Head of caudate nucleus (tissue), 42 donors: ENCODE results near the gene IL20RB.
"Not testable (repeated sequence)": the region's sequence is repeated elsewhere in the genome, so short reads cannot be mapped to it uniquely, and the experiment has no call there.

Source experiments
- DNase-seq, 42 donors: peaks; one replicate each; pipeline versions ENCODE4 v3.0.0 to v3.0.0-alpha.2; 2020 to 2021; ENCODE audit warnings: mixed read lengths in 7 of 42
- intact Hi-C: fragments of 100-400 bp; cut with DNase I; formaldehyde crosslinking; loops from one replicate; pipeline ENCODE4 v1.15.0; 2022

Gene IL20RB

DNA sequence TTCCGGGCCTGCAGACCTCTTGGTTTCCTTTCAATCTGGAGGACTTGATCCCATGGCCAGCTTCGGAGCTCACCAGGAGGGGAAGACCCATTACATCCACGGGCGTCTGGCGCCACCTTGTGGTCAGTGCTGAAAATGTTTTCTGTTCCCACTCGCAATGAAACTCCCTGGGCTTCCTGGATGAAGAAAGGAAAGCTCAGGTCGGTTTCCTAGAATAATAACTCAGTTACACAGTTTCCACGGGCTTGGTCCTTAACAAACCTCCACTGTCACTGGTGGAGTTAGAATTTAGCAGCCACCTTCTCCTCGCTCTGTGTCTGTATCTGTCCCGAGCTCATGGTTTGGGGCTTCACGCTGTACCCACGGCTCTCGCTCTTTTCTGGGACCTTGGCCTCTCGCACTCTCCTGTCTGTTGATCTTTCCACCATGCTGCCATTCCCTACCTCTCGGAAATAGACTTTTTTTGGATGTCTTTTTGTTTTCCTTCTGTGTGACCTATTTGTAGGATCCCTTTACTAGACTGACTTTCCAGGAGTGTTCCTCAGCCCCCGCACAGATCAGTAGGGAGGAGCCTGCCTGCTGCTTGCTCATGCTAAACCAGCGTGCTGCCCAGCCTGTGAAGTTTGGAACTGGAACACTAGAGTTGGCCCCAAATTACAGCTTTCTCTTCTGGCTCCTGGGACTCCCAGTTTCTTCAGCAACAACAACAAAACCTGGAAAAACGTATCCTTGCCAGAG is 56.3 kb downstream of the IL20RB start:
- peak; percentile 74 to 98 (median 94) for DNase-seq
- intact Hi-C loops = loop anchor here (2.0 to 10.0 kb wide), 3 partner anchors 261 to 942 kb away; partner anchors contain the start of gene STAG1

DNA sequence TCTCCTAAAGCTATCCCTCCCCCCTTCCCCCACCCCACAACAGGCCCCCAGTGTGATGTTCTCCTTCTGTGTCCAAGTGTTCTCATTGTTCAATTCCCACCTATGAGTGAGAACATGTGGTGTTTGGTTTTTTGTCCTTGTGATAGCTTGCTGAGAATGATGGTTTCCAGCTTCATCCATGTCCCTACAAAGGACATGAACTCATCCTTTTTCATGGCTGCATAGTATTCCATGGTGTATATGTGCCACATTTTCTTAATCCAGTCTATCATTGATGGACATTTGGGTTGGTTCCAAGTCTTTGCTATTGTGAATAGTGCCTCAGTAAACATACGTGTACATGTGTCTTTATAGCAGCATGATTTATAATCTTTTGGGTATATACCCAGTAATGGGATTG is 59.5 kb downstream of the IL20RB start:
- not testable (repeated sequence) for DNase-seq
- intact Hi-C loops = loop anchor here (10.0 kb wide), 1 partner anchor 473 kb away; no protein-coding TSS in a partner anchor

DNA sequence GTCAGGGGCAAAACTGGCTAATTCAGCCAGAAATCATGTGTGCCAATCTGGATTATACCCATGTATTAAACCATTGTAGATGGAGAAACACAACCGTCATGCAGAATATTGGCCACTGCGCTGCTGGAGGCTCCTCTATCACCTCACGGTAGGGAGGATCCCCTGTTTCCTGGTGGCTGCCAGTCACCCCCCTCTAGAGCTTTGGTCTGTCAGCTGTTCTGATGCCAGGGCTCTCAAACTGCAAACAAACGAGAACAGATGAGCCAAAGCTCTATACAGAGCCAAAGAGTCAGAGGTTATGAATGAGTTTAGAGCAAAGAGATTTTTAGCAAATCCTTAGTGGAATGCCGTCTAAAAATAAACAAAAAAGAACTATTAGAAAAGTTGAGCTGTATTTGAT is 62.5 kb downstream of the IL20RB start:
- no peak for DNase-seq

GRCh38 chr3:137020888-137021287 is 63.1 kb downstream of the IL20RB start:
- intact Hi-C loops = no loop called here
- no peak for DNase-seq

More for the DNA sequence above, 62.5 kb downstream of the IL20RB start:
- intact Hi-C loops = no loop called here

- intact Hi-C loops = no loop called here
- no peak for DNase-seq
Measured at GRCh38 chr3:137024348-137024747, 66.6 kb downstream of the IL20RB start.

GRCh38 chr3:137026701-137027100 is 68.9 kb downstream of the IL20RB start:
- intact Hi-C loops = no loop called here

GRCh38 chr3:137032465-137033120 is 74.8 kb downstream of the IL20RB start:
- DNase-seq = peak; percentile 55 to 98 (median 92)
- intact Hi-C loops = no loop called here

More at GRCh38 chr3:137026701-137027100, 68.9 kb downstream of the IL20RB start:
- DNase-seq = no peak

DNA sequence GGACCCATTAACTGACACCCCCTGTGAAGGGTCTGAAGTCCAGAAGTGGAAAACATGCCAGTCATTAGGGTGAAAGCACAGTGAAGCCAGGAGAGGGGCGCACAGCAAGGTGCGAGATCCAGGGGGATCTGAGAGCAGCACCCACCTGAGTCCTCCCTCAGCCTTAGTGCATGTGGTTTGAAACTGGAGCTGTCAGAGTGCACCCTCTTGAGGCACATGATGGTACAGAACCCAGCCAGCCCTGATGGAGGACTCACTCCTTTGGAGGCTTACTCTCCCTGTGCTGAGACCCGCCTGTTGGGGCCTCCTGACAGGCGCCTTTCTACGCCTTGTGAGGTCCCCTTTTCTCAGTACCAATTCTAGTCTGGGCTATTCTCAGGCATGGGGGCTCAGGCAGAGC is 77.8 kb downstream of the IL20RB start:
- no peak for DNase-seq
- intact Hi-C loops = no loop called here

DNA sequence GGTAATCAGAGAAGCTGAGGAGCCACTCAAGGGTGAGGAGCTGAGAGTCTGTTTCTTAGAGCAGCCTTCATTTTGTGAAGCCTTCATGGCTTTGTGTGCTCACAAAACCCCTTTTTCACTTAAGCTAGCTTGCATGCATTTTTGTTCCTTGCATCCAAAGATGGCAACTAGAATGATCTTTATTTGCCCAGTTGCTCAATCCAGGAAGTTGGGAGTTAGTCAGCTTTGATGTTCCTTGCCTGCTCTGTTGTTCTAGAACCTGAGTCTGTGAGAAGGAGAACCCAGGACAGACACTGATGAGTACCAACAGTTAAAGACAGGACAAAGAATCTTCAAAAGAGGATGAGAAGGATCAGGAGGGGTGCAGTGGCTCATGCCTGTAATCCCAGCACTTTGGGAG is 81.8 kb downstream of the IL20RB start:
- no peak for DNase-seq
- intact Hi-C loops = no loop called here

DNA sequence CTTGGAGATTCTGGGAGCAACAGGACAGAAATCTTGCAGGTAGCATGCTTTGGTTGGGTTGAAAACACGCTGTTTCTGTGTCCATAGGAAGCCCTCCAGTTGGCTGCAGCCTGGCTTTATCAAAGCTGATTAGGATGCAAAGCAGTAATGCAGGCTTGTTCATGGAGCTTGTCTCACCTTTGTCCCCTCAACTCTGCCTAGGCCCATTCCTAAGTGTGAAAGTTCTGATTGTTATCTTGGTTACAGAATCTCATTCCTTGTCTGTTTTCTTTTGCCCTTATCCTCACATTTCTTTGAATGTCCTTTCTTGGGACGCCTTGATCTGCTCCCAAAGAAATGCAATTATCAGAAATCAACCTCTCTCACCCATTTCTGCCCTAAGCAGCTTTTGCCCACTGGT is 83.5 kb downstream of the IL20RB start:
- no peak for DNase-seq
- intact Hi-C loops = no loop called here

- DNase-seq = no peak
- intact Hi-C loops = no loop called here
Measured at GRCh38 chr3:137041686-137042085, 83.9 kb downstream of the IL20RB start.

DNA sequence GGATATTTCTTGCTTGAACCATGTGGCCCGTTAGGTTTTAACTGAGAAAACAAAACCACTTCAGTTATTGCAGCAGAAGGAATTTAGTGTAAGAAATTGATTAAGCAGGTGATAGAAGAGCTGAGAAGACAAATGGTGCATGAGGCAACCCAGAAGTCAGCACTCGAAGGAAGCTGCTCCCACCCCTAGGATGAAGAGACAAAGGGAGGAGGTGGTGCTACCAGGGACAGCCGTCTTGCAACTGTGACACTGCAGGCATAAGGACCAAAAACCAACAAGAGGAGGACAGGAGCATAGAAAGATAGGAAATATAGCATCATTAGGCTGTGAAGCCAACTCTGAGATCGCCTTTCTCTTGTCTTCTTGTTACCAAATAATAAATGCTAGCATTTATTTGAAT is 89.0 kb downstream of the IL20RB start:
- DNase-seq = no peak
- intact Hi-C loops = no loop called here

DNA sequence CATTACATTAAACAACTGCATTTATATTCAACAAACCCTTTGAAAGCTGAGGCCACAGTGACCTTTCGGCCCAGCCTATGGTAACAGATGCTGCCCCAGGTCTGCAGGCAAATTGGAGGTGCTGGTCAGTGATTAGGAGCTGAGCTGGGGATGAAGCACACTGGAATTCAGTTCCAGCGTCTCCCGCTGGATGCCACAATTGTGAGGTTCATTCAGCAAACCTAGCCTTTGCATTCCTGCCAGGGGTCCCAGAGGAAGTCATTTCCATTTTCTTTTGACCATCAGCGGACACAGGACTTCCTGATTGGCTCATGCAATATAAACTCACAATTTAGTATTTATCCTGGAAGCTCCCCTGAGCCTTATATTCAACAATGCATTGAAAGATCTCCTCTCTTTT is 89.5 kb downstream of the IL20RB start:
- intact Hi-C loops = no loop called here
- no peak for DNase-seq

- no peak for DNase-seq
- intact Hi-C loops = no loop called here
Measured at GRCh38 chr3:137050281-137050680, 92.5 kb downstream of the IL20RB start.

- DNase-seq = no peak
- intact Hi-C loops = no loop called here
Measured at GRCh38 chr3:137052298-137052697, 94.5 kb downstream of the IL20RB start.
